ENCODE data around the gene SRSF8. TPM values are rescaled to one million over a fixed set of nuclear protein-coding genes. Genes with fewer than 3 reads are reported as not detected.

The SRSF8 gene
- total RNA-seq, 1 donor from 2014 or later: 19.0 TPM

GRCh38 chr11:95119361-95120060 lies 52.8 kb downstream of the SRSF8 start:
- Histone ChIP-seq H3K27ac (replicated peaks) (no peak overlapping the region), H3K9me3 (replicated peaks) (peaks cover 17% of the 10 kb centered on the region), H3K4me1 (peaks cover 20% of the 10 kb centered on the region), H3K27me3 (ENCODE audit: low read depth) (no peaks in the 10 kb centered on the region), H3K4me3 (no peak overlapping the region), H3K36me3 (no peaks in the 10 kb centered on the region)
- no peak for DNase-seq
- intact Hi-C loops (cut with micrococcal nuclease): no loop called here
- TF ChIP-seq, protein P1, sequence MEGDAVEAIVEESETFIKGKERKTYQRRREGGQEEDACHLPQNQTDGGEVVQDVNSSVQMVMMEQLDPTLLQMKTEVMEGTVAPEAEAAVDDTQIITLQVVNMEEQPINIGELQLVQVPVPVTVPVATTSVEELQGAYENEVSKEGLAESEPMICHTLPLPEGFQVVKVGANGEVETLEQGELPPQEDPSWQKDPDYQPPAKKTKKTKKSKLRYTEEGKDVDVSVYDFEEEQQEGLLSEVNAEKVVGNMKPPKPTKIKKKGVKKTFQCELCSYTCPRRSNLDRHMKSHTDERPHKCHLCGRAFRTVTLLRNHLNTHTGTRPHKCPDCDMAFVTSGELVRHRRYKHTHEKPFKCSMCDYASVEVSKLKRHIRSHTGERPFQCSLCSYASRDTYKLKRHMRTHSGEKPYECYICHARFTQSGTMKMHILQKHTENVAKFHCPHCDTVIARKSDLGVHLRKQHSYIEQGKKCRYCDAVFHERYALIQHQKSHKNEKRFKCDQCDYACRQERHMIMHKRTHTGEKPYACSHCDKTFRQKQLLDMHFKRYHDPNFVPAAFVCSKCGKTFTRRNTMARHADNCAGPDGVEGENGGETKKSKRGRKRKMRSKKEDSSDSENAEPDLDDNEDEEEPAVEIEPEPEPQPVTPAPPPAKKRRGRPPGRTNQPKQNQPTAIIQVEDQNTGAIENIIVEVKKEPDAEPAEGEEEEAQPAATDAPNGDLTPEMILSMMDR (IDR thresholded peaks at IDR 0.05; ENCODE audit: borderline replicate concordance): no peak

Other genes with a start within 250 kb of the SRSF8 start
- gene CWC15, start 93.4 kb upstream of the SRSF8 start, total RNA-seq: 71.6 TPM
- gene KDM4D, start 93.2 kb upstream of the SRSF8 start, total RNA-seq: 0.69 TPM
- gene KDM4E, start 41.7 kb upstream of the SRSF8 start, total RNA-seq: not detected
- not detected for gene KDM4F, start 17.5 kb upstream of the SRSF8 start, total RNA-seq
- gene ENDOD1, start 22.9 kb downstream of the SRSF8 start, total RNA-seq: 11.3 TPM
- 8.1 TPM for gene SESN3, start 164.3 kb downstream of the SRSF8 start, total RNA-seq

All from left ventricle myocardium inferior (tissue), 1 donor.